Uterus (tissue), 2 donors: ENCODE data around the gene MFAP5.

Experiments used
- CTCF ChIP-seq, 4 experiments: fragments of 200-600 bp in 2 of 4; fragments of 450-650 bp in 2 of 4; sonication (generic) in 2 of 4; IDR thresholded peaks; one replicate each; pipeline ENCODE4 v1.5.1; 2016 to 2019; ENCODE audit warnings: antibody characterized with exemption in 4 of 4, mild to moderate bottlenecking in 2 of 4, moderate library complexity in 1 of 4
- POLR2A ChIP-seq, 2 donors: fragments of 450-650 bp; IDR thresholded peaks; one replicate each; pipeline ENCODE4 v1.6.1; 2016; ENCODE audit warnings: antibody characterized with exemption in 2 of 2, mild to moderate bottlenecking in 1 of 2, moderate library complexity in 1 of 2

- TF ChIP-seq POLR2A (IDR thresholded peaks at IDR 0.05) (no peak), CTCF (IDR thresholded peaks at IDR 0.05) (no peak)
Measured at GRCh38 chr12:8676651-8677050, 14.0 kb upstream of the MFAP5 start.
